ENCODE results near the gene TCF7L2.

GRCh38 chr10:112988839-112989406 lies 38.9 kb downstream of the TCF7L2 start:
- TF ChIP-seq POLR2A (IDR thresholded peaks at IDR 0.05) (no peak), POLR2AphosphoS5 (IDR thresholded peaks at IDR 0.05; ENCODE audit: insufficient read depth in 1 of 2, low read depth in 1 of 2) (no peak)
- TF ChIP-seq, protein P1, sequence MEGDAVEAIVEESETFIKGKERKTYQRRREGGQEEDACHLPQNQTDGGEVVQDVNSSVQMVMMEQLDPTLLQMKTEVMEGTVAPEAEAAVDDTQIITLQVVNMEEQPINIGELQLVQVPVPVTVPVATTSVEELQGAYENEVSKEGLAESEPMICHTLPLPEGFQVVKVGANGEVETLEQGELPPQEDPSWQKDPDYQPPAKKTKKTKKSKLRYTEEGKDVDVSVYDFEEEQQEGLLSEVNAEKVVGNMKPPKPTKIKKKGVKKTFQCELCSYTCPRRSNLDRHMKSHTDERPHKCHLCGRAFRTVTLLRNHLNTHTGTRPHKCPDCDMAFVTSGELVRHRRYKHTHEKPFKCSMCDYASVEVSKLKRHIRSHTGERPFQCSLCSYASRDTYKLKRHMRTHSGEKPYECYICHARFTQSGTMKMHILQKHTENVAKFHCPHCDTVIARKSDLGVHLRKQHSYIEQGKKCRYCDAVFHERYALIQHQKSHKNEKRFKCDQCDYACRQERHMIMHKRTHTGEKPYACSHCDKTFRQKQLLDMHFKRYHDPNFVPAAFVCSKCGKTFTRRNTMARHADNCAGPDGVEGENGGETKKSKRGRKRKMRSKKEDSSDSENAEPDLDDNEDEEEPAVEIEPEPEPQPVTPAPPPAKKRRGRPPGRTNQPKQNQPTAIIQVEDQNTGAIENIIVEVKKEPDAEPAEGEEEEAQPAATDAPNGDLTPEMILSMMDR (IDR thresholded peaks at IDR 0.05): no peak
